Measurements from ENCODE around the gene ROBO2.

The ROBO2 gene

GRCh38 chr3:77328690-77329089, 288.8 kb downstream of the ROBO2 start:
- Histone ChIP-seq H3K27me3 (no peaks in the 10 kb centered on the region), H3K4me3 (ENCODE audit: low read depth, low read length) (no peak overlapping the region), H3K36me3 (no peaks in the 10 kb centered on the region), H3K4me1 (no peaks in the 10 kb centered on the region), H3K9me3 (no peaks in the 10 kb centered on the region)
- TF ChIP-seq CTCF (IDR thresholded peaks at IDR 0.05; ENCODE audit: low read depth, low read length) = no peak
- DNase-seq = no peak

- no peak overlapping the region for H3K4me3 ChIP-seq (ENCODE audit: low read depth, low read length)
- DNase-seq = no peak
- H3K36me3 ChIP-seq = no peaks in the 10 kb centered on the region
- no peaks in the 10 kb centered on the region for H3K9me3 ChIP-seq
- no peak for TF ChIP-seq CTCF (IDR thresholded peaks at IDR 0.05; ENCODE audit: low read depth, low read length)
- no peaks in the 10 kb centered on the region for H3K27me3 ChIP-seq
- H3K4me1 ChIP-seq = no peaks in the 10 kb centered on the region
These were observed 289.2 kb downstream of the ROBO2 start for GRCh38 chr3:77329116-77329515.

GRCh38 chr3:77338195-77338594, 298.3 kb downstream of the ROBO2 start:
- Histone ChIP-seq H3K4me1 (no peaks in the 10 kb centered on the region), H3K36me3 (no peaks in the 10 kb centered on the region), H3K4me3 (ENCODE audit: low read depth, low read length) (no peak overlapping the region), H3K9me3 (no peaks in the 10 kb centered on the region), H3K27me3 (no peaks in the 10 kb centered on the region)
- DNase-seq = no peak
- no peak for TF ChIP-seq CTCF (IDR thresholded peaks at IDR 0.05; ENCODE audit: low read depth, low read length)

- no peaks in the 10 kb centered on the region for H3K27me3 ChIP-seq
- no peaks in the 10 kb centered on the region for H3K4me1 ChIP-seq
- H3K4me3 ChIP-seq (ENCODE audit: low read depth, low read length) = no peak overlapping the region
- TF ChIP-seq CTCF (IDR thresholded peaks at IDR 0.05; ENCODE audit: low read depth, low read length) = no peak
- DNase-seq = no peak
- no peaks in the 10 kb centered on the region for H3K9me3 ChIP-seq
- no peaks in the 10 kb centered on the region for H3K36me3 ChIP-seq
These were observed 302.1 kb downstream of the ROBO2 start for GRCh38 chr3:77342027-77342426.

GRCh38 chr3:77342688-77343087, 302.8 kb downstream of the ROBO2 start:
- Histone ChIP-seq H3K36me3 (no peaks in the 10 kb centered on the region), H3K4me3 (ENCODE audit: low read depth, low read length) (no peak overlapping the region), H3K4me1 (no peaks in the 10 kb centered on the region), H3K9me3 (no peaks in the 10 kb centered on the region), H3K27me3 (no peaks in the 10 kb centered on the region)
- DNase-seq = no peak
- TF ChIP-seq CTCF (IDR thresholded peaks at IDR 0.05; ENCODE audit: low read depth, low read length) = no peak

- no peak overlapping the region for H3K4me3 ChIP-seq (ENCODE audit: low read depth, low read length)
- H3K9me3 ChIP-seq = no peaks in the 10 kb centered on the region
- H3K36me3 ChIP-seq = no peaks in the 10 kb centered on the region
- DNase-seq = no peak
- no peak for TF ChIP-seq CTCF (IDR thresholded peaks at IDR 0.05; ENCODE audit: low read depth, low read length)
- no peaks in the 10 kb centered on the region for H3K27me3 ChIP-seq
- H3K4me1 ChIP-seq = no peaks in the 10 kb centered on the region
These were observed 305.1 kb downstream of the ROBO2 start for GRCh38 chr3:77345009-77345408.
